DMS153 (cell line): Measurements from ENCODE around the gene EXOC3L4.
"Not testable (repeated sequence)": the region's sequence is repeated elsewhere in the genome, so short reads cannot be mapped to it uniquely, and the experiment has no call there.

Experiments
- DNase-seq: peaks from one replicate; lab custom pipeline; 2025; lab: John Stamatoyannopoulos, UW

Gene EXOC3L4

DNA sequence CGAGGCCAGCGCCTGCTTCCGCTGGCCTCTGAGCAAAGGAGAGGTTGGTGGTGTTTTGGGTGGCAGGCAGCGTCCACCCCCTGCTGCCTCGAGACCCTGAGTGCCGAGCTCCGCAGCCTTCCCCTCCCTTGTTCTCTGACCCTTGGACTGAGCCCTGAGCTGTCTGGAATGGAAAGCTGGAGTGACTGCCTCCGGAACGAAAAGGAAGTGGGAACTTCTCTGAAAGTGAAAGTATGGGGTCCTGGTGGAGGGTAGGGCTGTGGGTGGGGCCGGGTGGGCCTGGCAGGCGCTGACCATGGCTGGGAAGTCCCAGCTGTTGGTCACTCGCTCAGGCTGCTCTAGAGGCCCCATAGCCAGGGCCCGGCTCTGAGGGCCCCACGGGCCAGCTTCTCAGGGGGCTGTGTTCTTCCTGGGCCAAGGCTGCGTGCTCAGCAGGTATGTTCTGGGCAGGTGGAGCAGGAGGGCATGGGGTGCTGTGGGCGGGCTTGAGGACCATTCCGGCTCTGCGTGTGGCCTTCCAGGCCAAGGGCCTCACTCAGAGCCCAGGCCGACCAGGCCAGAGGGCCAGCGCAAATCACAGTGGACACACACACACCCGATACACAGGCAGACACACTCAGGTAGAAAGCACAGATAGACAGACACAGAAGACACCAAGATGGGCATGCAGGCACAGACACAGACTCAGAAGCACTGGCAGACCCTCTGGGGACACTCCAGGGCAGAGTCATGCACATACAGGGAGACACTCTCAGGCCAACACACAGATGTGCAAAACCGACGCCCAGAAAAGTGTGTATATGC is at the start of gene EXOC3L4:
Gene EXOC3L4 (plus strand): TSS at position 320 of the 804 bp plus-strand sequence. CDS start 5,495 bp downstream, outside the sequence.
- no peak for DNase-seq

DNA sequence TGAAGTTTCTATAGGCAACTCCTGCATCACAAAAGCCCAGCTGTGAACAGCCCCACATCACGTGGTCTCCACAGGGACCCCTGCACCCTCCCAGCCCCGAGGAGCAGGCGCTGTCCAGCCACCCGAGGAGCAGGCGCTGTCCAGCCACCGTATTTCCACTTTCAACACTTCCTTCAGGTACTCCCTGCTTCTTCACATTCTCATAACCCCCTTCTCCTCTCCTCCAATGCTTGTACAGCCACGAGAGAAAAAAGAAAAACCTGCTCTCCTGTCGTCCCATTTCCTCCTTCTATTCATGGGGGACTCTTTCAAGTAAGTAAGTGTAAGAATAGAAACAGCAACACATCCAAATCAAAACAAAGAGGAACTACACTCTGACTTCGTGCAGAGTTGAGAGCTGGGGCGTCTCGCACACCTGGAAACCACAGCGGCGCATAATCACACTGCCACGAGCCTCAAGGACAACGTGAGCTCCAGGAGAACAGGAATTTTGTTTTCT is 49.1 kb upstream of the EXOC3L4 start:
- no peak for DNase-seq

DNA sequence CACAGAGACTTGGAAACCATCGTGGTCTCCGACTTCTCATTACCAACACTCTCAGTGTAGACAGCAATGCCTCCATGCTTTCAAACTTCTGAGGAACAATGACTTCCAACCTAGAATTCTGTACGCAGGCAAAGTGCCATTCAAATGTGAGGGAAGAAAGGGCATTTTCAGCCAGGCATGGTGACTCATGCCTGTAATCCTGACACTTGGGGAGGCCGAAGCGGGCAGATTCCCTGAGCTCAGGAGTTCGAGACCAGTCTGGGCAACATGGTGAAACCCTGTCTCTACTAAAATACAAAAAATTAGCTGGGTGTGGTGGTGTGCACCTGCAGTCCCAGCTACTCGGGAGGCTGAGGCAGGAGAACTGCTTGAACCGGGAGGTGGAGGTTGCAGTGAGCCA is 47.1 kb upstream of the EXOC3L4 start:
- not testable (repeated sequence) for DNase-seq

DNA sequence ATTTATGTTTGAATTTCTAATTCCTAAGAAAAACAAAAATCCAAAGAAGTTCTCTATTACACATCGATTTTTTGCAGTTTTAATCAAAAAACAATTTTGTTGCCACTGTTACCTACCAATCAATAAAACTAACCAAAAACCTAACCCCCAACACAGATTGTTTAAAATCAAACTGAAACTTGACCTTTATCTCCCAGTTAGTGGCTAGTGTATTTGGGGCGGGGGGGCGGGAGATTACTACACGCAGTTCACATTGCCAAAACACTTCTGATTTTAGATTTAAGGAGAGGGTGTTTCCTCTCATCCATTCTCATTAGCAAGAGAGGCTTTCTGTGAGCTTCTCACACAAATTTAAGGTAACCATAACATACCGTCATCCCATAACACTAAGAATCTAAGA is 43.6 kb upstream of the EXOC3L4 start:
- DNase-seq: no peak

DNA sequence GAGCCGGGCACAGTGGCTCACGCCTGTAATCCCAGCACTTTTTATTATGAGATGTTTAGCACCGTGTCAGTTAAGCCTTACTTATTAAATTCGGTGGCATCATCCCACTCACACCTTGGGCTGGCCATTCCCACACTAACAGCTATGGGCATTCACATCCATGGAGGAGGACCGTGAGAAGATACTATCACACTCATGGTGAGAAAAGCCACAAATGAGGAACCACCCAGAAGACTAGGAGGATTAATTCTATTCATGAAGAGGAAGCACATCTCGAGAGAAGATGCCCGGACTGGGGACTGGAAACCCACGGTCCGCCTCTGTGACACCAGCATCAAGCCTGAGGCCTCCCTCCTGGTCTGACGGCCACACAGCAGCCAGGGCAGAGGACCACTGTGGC is 42.1 kb upstream of the EXOC3L4 start:
- no peak for DNase-seq

DNA sequence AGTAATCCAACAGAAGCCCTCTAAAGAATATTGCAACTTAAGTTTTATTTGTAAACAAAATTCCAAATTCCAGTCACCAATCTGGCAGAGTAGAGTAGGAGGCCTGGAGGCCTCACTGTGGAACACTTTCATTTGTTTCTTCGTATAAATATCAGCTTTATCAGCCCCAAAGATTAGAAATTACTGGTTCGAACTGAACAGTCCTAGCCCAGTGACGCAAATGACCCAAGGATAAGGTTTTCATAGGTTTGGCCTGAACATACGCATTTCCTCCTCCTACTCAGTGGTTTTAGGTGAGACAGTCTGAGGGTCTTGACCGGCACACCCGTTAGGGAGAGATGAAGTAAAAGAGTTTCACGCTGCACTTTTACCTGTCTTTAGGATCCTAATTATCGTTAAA is 38.8 kb upstream of the EXOC3L4 start:
- DNase-seq: no peak

DNA sequence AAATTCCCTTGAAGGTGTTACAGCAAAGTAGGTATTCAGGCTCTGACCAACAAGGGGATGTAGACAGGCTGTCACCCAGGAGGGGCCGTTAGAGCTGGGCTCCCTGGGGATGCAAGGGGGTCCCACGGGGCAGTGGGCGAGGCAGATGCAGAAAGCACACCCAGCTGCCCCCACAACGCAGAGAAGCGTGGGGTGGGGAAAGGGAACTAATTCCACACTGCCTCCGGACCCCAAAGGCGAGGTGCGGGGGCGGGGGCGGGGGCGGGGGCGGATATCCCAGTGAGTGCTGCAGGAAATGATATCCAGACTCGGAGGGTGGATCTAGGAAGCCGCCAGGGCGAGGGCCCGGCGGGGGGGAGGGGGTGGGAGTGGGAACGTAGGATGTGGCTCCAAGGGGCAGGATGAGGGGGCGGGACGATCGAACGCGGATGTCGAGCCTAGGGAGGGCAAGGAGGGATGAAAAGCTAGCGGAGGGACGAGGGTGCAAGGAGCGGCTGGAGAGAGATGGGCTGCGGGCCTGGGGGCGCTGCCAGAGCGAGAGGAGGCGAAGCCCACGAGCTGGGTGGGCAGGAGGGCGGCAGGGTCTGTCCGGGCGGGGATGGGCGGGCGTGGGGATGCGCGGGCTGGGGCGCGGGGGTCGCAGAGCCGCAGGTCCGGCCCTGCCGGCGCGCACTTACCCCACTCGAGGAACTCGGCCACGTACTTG is 38.0 kb upstream of the EXOC3L4 start:
- DNase-seq: peak; percentile 2

DNA sequence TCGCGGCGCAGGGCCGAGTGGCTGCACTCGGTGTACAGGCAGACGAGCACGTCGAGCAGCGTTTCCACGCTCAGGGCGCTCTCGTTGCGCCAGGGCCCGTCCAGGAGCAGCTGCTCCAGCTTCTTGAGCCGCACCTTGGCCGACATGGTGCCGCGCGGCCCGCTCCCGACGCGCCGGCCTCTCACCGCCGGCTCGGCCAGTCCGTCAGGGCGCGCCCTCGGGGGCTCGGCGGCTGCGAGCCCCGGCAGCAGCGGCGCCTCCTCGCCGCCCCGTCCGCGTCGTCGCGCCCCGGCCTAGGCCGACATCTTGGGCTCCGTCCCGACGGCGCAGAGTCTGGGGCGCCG is 37.5 kb upstream of the EXOC3L4 start:
- no peak for DNase-seq

DNA sequence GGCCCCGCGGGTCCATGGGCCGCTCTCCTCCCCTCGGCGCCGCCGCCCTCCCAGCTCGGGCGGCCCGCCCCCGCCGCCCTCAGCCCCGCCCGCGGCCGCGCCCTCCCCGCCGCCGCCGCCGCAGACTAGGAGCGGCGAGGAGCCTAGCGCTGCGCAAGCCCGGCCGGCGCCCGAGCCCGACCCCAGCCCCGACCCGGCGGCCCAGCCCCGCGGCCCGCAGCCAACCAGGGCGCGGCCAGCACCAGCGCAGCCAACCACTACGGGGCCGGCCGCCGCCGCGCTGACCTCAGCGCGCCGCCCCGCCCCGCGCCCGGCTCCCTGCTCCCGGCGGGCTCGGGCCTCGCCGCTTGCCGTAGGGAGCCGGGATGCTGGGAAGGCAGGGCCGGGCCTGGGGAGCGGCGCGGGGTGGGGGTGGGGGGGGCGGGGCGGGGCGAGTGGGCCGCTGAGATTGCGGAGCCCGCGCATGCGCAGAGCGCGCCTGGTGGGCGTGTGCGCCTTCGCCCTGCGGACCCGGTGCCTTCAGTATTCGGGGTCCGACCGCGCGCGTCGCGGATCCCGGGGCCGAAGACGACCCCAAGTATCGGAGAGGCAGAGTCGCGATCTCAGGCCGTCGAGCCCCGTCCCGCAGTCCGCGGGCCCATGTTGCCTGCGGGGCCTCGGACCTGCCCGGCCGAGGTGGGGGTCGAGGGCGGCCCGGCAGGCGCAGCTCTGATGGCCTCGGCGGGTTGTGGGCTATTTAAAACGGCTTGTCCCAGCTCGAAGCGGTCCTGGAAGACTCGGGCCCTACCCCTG is 37.0 kb upstream of the EXOC3L4 start, which contains the start of gene CDC42BPB:
Gene CDC42BPB (minus strand): TSS at position 178 of the 792 bp plus-strand sequence. CDS start 376 bp downstream, outside the sequence.
- DNase-seq: peak; percentile 38

DNA sequence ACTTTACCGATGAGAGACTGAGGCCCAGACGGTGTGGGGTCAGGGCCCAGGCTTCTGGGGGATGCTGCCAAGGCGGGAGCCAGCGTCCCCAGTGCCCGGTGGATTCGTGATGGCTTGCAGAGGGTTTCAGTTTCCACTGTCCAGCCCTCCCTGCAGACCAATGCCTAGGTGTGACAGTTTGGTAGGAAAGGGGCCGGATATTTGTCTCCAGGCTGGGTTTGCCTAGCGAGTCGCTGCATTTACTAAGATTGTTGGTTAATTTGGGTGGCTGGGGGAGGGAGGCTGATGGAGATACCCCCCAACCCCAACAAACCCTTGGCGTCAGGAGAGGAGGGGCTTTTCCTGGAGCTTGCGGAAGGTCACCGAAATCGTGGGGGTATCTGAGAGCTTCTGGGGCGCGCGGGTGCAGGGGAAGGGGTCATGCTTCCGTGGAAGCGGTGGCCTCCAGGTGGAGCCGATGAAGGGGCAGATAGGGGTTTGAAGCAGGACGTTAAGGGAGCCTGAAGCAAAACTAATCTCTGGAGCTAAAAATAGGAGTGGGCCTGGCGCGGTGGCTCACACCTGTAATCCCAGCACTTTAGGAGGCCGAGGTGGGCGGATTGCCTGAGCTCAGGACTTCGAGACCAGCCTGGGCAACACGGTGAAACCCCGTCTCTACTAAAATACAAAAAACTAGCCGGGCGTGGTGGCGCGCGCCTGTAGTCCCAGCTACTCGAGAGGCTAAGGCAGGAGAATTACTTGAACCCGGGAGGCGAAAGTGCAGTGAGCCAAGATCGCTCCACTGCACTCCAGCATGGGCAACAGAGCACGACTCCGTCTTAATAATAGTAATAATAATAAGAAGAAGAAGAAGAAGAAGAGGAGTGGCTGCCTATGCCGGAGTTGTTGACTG is 36.1 kb upstream of the EXOC3L4 start:
- no peak for DNase-seq

DNA sequence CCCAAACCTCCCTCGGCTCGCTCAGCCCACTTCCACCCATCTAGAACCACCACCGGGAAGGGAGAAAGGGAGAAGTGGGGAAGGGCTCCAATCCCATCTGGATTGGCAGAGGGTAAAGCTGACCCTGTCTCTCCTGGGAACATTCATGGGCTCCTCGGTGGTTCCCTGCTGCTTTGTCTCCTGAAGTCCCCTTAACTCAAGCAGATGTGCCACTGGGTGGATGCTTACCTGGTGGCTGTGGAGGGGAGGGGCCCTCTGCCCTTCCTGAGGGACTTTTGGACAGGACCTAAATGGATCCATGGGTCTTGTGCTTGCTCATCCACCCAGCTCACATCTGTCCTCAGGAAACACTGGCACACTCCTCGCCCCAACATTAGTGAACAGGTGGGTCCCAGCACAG is 35.0 kb upstream of the EXOC3L4 start:
- no peak for DNase-seq

DNA sequence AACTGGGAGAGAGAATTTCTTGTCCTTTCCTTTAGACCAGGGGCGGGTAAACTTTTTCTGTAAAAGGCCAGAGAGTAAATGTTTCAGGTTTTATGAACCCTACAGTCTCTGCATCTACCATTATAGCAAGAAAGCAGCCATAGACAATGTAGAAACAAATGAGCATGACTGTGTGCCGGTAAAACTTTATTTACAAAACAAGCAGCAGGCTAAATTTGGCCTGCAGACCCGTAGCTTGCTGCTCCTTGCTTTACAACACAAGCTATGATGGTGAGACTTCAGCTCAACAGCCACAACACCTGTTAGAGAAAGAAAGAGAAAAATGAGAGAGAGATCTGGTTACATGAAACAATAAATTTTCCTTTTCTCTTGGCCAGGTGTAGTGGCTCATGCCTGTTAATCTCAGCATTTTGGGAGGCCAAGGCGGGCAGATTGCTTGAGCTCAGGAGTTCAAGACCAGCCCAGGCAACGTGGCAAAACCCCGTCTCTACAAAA is 33.0 kb upstream of the EXOC3L4 start:
- DNase-seq: no peak

DNA sequence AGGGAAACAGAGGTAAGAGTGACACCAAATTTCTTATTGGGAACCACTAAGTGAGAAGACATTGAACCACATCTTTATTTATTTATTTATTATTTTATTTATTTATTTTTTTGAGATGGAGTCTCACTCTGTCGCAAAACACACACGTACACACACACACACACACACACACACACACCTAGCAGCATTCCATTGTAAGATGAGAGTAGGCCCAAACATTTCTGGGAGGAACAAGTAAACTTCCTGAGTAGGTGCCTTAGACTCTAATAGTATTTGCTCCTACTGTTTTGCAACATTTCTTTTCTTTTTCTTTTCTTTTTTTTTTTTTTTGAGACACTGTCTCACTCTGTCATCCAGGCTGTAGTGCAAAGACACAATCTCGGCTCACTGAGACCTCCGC is 30.1 kb upstream of the EXOC3L4 start:
- DNase-seq: no peak

DNA sequence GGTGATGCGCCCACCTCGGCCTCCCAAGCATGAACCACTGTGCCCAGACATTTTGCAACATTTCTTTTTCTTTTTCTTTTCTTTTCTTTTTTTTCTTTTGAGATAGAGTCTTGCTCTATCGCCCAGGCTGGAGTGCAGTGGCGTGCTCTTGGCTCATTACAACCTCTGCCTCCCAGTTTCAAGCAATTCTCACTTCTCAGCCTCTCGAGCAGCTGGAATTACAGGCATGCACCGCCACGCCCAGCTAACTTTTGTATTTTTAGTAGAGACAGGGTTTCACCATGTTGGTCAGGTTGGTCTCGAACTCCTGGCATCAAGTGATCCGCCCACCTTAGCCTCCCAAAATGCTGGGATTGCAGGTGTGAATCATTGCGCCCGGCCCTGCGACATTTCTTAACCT is 29.5 kb upstream of the EXOC3L4 start:
- DNase-seq: no peak

DNA sequence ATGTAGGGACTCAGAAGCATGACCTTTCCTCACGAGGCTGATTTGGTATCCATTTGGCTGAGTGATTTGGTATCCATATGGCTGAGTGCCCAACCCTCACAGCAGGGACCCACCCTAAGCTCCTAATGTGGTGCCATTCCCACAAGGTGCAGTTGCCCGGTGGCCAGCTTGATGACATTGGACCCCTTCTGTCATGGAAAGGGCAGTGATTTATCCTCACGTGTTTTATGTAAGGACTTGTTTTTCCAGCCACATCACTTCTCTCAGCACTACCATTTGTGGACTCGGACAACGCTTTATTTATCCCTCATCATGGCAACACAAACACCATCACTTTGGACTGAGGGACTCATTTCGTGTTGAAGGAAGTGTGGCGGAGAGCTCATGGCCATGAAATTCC is 28.7 kb upstream of the EXOC3L4 start:
- no peak for DNase-seq

DNA sequence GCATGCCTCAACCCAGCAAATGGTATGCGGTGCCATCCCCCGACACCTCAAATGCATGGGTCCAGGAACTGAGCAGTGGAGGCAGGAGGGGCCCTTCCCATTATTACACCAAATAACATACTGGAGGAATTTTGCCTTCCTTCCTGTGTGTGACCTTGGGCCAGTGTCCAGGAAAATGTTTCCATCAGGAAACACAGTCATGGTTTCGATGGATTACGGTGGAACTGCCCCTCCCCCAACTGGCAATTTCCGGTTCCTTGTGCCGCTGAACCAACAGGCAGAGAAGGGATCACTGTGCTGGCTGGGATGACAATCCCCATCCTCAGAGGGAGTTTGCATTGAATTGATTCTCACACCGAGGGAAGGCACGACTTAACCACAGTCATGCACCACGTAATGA is 28.1 kb upstream of the EXOC3L4 start:
- no peak for DNase-seq

DNA sequence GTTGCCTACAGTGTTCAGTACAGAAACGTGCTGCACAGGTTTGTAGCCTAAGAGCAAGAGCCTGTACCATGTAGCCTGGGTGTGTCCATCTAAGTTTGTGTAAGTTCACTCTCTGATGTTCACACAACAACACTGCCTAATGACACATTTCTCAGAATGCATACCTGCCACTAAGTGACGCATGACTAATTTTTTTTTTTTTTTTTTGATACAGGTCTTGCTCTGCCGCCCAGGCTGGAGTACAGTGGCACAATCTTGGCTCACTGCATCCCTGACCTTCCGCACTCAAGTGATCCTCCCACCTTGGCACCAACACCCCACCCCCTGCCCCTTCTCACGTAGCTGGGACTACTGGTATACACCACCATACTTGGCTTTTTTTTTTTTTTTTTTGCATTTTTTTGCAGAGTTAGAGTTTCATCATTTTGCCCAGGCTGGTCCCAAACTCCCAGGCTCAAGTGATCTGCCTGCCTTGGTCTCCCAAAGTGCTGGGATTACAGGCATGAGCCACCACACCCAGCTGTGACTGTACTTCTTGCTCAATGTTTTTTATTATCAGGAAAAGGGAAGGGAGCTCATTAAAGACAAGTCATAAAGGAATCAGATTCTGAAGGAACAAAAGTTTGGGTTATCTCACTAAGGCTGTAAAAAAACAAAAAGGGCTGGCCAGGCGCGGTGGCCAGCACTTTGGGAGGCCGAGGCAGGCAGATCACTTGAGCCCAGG is 27.1 kb upstream of the EXOC3L4 start:
- DNase-seq: no peak

DNA sequence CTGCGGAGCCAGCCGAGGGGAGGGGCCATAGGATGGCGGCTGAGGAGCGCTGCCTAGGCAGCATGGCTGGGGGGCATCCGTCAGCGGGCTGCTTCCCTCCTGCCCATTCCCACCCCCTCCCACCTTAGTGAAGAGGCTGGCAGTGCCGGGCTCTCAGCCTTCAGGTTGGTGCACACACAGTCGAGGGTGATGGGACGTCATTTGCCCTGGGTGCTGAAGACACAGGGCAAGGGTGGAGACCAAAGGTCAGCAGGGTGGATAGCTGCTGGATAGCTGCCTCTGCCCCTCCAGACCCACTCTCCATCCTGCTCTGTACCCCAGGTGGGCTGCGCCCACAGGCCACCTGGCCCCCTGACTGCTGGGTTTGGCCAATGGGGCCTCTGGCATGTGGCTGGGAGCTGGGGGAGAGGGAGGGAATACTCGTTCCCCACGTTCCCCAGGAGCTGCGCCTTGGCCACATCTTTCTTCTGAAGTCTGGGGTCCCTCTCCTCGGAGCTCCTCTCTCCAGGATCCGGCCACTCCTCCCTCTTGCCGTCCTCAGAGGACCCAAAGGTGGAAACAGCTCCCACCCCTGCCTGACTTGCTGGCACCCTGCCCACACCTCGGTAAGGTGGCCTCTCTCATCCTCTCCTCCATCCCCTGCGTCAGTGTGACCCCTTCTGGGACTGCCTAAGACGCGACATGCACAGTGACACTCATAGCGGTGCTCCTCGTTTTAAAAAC is 26.0 kb upstream of the EXOC3L4 start:
- no peak for DNase-seq

DNA sequence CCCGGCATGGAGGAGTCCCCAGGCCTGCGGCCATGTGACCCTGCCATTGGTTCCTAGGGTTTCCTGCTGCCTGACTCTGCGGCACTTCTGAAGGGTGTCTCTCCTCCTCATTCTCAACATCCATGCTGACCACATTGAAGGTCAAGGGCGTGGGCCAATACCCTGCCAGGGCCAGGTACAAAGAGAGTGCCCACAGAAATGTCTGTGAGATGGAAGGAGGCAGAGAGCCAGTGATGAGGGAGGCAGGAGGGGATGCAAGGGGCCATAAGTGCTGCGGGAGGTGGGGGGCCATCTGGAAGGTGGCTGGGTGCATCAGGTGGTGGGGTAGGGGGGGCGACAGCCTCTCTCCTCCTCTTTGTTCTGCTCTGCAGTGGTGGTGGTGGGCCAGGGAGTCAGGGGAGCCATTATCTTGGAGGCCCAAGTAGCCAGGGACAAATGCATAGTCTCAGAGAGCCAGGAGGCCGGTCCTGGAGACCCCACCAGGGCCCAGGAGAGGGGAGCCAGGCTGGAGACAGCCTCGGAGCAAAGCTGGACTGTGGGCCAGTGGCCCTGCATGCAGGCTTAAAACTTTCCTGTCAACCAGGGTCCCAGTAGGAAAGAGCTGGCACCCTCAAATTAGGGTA is 24.2 kb upstream of the EXOC3L4 start:
- DNase-seq: no peak
